Measurements from ENCODE around the gene ZCWPW1. TPM values are rescaled to one million over a fixed set of nuclear protein-coding genes. Genes with fewer than 3 reads are reported as not detected.
"Not testable (repeated sequence)": the region's sequence is repeated elsewhere in the genome, so short reads cannot be mapped to it uniquely, and the experiment has no call there.

The ZCWPW1 gene
- total RNA-seq, 1 experiment from 2014 or later = 1.1 TPM

DNA sequence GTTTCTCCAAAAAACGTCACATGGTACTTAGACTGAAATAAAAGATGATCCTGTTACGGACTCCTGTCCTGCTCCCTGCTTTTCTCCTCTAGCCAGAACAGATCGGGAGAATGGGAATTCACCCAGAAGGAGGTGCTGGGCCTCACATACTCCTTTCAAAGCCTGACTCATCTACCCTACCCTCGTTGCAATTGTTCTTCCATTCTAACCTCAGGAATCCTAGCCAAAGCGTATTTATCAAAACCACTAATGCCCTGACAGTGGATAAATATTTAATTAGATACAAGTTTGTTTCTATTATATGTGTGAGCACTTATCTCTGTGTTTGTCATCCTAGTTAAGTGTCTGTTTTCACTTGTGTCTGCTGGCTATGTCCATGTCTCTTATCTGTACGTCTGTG, 21.7 kb downstream of the ZCWPW1 start:
- peak; percentile 57 for DNase-seq (ENCODE audit: low read depth)

- DNase-seq (ENCODE audit: low read depth) = no peak
These were observed 26.3 kb downstream of the ZCWPW1 start for GRCh38 chr7:100402241-100402640.

DNA sequence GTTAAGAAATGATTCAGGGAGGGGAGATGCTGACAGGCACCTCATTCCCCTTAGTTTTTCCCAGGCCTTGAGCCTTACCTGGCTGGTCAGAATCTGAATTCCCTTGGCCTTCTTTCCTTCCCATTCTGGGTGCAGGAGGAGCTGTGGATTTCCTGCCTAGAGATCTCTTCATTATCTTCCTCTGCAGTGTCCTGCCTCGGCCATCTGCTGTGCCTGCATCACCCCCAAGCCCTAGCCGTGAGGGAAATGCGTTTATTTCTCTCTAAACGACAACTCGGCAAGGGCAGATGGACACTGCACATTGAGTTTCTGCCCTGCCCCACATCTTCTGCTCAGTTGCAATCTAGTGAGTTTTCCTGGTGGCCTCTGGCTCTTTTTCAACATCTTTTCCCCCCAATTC, 26.7 kb downstream of the ZCWPW1 start:
- DNase-seq (ENCODE audit: low read depth) = no peak

DNA sequence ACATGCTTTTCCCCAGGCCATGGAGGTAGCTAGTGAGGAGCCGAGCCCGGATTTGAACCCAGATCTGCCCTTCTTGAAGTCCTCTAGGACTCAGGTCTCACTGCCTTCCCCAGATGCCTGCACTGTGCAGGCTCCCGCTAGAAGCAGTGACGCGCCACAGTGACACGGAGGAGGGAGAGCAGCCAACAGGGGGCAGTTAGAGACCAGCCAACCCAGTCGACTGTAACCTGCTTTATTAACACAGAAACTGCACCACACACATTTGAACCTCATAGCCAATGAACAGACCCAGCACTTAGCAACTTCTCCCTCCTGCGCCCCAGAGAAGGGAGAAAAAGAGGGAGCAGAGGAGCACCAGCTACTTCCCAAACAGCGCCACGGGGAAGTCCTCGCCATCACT, 27.8 kb downstream of the ZCWPW1 start:
- peak; percentile 26 for DNase-seq (ENCODE audit: low read depth)

DNA sequence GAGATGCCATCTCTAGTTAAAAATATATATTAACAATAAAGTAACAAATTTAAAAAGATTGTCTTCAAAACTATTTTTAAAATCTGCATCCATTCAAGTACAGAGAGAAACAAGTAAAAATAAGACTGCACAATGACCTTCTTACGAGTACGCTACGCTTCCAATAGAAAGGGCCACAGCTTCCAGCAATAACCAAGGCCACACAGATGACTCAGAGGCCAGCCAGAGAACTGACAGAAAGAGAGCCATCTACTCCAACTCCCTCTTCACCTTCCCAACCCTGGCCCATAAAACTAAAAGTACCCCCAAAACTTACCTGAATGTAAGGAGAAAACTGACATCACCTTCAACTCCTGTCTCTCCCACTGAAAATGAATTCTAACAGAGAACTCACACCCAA, 28.5 kb downstream of the ZCWPW1 start:
- no peak for DNase-seq (ENCODE audit: low read depth)

- no peak for DNase-seq (ENCODE audit: low read depth)
These were observed 30.3 kb downstream of the ZCWPW1 start for GRCh38 chr7:100398239-100398638.

GRCh38 chr7:100397315-100398081, 31.0 kb downstream of the ZCWPW1 start:
- DNase-seq (ENCODE audit: low read depth) = no peak

- DNase-seq (ENCODE audit: low read depth) = no peak
These were observed 32.0 kb downstream of the ZCWPW1 start for GRCh38 chr7:100396421-100396982.

GRCh38 chr7:100394077-100394476, 34.4 kb downstream of the ZCWPW1 start:
- DNase-seq (ENCODE audit: low read depth) = no peak

DNA sequence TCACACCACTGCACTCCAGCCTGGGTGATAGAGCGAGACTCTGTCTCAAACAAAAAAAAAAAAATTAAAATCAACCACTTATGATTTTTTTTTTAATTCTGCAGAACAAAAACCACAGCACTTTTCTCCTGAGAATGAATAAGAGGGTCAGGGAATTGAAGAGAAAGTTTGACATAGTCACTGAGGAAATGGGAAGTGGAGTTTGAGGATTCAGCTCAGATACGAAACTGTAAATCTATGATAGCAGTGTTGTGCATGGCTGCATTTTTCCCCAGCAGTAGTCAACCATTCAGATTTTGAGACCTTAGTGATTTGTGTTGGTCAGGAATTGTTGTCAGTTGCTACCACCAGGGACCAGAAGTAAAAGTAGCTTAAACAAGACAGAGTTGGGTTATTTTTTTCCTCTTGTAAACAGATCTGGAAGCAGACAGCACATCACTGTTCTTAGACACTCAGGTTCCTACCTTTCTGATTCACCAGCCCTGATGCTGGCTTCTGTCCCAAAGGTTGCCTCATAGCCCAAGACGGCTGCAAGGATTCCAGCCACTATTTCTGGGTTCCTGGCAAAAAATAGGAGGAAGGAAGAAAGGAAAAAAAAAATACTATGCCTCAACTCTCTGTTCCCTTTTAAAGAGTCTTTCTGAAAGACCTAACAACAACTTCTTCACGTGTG, 35.1 kb downstream of the ZCWPW1 start:
- no peak for DNase-seq (ENCODE audit: low read depth)

- DNase-seq (ENCODE audit: low read depth) = no peak
These were observed 38.1 kb downstream of the ZCWPW1 start for GRCh38 chr7:100390286-100391009.

GRCh38 chr7:100389437-100390088, 38.9 kb downstream of the ZCWPW1 start:
- no peak for DNase-seq (ENCODE audit: low read depth)

GRCh38 chr7:100387695-100388094, 40.8 kb downstream of the ZCWPW1 start:
- no peak for DNase-seq (ENCODE audit: low read depth)

- DNase-seq (ENCODE audit: low read depth) = no peak
These were observed 41.6 kb downstream of the ZCWPW1 start for GRCh38 chr7:100386940-100387339.

DNA sequence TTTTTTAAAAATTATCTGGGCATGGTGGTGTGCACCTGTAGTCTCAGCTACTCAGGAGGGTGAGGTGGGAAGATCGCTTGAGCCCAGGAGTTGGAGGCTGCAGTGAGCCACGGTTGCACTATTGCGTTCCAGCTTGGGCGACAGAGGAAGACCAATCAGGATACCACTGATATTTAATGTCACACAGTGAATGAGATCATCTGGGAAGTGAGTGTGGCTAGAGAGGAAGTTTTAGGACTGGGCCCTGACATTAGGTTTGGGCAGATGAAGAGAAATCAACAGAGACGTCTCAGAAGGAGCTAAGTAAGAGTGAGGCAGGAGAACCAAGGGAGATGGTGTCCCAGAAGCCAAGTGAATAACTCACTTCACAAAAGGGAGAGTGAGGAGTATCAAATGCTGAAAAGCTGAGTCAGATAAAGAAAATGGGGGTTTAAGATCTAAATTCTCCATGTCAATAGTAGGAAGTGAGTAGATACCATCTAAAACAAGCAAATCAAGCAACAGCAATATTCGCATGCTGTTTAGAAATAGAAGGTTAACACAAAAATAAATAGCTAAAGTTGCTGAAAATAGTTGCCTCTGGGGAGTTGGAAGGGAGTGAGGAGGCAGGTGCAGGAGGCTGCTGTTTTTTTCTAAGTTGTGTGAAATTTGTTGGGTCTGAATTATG, 43.7 kb downstream of the ZCWPW1 start:
- DNase-seq (ENCODE audit: low read depth) = no peak

DNA sequence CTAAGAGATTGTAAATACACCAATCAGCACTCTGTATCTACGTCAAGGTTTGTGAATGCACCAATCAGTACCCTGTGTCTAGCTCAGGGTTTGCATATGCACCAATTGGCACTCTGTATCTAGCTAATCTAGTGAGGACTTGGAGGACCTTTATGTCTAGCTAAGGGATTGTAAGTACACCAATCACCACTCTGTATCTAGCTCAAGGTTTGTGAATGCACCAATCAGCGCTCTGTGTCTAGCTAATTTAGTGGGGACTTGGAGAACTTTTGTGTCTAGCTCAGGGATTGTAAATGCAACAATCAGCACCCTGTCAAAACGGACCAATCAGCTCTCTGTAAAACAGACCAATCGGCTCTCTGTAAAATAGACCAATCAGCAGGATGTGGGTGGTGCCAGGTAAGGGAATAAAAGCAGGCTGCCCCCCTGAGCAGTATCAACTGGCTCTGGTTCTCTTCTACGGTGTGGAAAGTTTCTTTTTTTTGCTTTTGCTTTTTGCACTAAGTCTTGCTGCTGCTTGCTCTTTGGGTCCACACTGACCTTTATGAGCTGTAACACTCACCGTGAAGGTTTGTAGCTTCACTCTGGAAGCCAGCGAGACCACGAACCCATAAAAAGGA, 46.2 kb downstream of the ZCWPW1 start:
- peak; percentile 26 for DNase-seq (ENCODE audit: low read depth)

DNA sequence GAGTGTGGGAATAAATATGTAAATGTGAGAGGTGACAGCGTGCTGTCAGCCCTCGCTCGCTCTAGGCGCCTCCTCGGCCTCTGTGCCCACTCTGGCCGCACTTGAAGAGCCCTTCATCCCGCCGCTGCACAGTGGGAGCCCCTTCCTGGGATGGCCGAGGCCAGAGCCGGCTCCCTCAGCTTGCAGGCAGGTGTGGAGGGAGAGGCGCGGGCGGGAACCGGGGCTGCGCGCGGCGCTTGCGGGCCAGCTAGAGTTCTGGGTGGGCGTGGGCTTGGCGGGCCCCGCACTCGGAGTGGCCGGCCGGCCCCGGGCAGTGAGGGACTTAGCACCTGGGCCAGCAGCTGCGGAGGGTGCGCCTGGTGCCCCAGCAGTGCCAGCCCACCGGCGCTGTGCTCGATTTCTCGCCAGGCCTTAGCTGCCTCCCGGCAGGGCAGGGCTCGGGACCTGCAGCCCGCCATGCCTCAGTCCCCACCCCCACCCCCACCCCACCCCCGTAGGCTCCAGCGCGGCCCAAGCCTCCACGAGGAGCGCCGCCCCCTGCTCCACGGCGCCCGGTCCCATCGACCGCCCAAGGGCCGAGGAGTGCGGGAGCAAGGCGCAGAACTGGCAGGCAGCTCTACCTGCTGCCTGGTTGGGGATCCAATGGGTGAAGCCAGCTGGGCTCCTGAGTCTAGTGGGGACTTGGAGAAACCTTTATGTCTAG, 46.8 kb downstream of the ZCWPW1 start:
- DNase-seq (ENCODE audit: low read depth) = not testable (repeated sequence)

GRCh38 chr7:100380196-100380595, 48.3 kb downstream of the ZCWPW1 start:
- no peak for DNase-seq (ENCODE audit: low read depth)

DNA sequence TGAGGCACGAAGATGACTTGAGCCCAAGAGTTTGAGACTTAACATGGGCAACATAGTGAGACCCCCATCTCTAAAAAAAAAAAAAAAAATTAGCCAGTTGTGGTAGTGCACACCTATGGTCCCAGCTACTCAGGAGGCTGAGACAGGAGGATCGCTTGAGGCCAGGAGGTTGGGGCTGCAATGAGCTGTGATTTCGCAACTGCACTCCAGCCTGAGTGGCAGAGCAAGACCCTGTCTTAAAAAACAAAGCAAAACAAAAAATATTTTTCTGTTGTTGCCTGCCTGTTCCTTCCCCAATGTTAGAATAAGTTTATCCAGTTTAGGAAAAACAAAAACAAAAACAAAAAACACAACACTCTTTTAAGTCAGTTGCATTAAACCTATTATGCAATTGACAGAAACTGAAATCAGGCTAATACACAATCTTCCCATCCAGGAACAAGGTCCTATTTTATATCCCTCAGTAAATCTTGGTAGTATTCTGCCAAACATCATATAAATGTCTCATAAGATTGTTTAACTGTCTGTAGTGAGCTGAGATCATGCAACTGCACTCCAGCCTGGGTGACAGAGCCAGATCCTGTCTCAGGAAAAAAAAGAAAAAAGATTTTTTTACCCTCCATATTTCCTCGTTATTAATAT, 50.3 kb downstream of the ZCWPW1 start:
- DNase-seq (ENCODE audit: low read depth) = no peak
